A673 (cell line): ENCODE measurements around the gene DYTN.

Source experiments
- CTCF ChIP-seq: fragments of 300-800, 200-600 bp; sonication (generic); conservative IDR thresholded peaks from 2 replicates; pipeline ENCODE4 v1.5.1; 2017; ENCODE audit warnings: low read depth, mild to moderate bottlenecking, antibody characterized with exemption, low read length, moderate library complexity, mixed read lengths
- EZH2 ChIP-seq: fragments of 200-600 bp; sonication (generic); IDR thresholded peaks from 2 replicates; pipeline ENCODE4 v1.6.1; 2017; ENCODE audit warnings: borderline replicate concordance, low read depth, mild to moderate bottlenecking, mixed read lengths, antibody characterized with exemption, low read length; ENCODE audit not compliant: poor library complexity, severe bottlenecking

DNA sequence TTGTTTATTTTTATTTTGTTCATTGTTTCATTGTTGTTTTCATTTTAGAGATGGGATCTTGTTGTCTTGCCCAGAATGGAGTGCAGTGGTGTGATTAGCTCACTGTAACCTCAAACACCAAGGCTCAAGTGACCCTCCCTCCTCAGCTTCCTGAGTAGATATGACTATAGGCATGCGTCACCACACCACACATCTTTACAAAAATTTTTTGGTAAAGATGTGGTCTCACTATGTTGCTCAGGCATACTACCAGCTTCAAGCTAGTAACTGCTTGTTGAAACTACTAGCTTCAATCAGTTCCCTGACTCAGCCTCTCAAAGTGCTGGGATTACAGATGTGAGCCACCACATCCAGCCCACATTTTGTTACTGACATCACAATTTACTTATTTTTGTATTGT, 61.1 kb downstream of the DYTN start:
- no peak for TF ChIP-seq CTCF
- no peak for TF ChIP-seq EZH2
